K562 (cell line): ENCODE data around the gene KPNA4. TPM values are rescaled to one million over a fixed set of nuclear protein-coding genes. Genes with fewer than 3 reads are reported as not detected.
"Not testable (repeated sequence)": the region's sequence is repeated elsewhere in the genome, so short reads cannot be mapped to it uniquely, and the experiment has no call there.

Source experiments
- ATAC-seq: fragments of 200-7000 bp; cut with Tn5 transposase; 3 replicates; pipeline ENCODE4 v1.9.1; 2020; ENCODE audit warnings: moderate library complexity
- BruUV-seq: library from RNA; stranded (reverse); fragments of 400-500 nt; replicated peaks from 2 replicates; lab custom pipeline; 2021; lab: Mats Ljungman, UMichigan
- CTCF ChIA-PET: fragments of 300-600 bp; formaldehyde crosslinking; extraction: SDS; loops from one replicate; lab custom pipeline; 2021; ENCODE audit warnings: low intra/inter-chr PET ratio; lab: Yijun Ruan, JAX
- POLR2A ChIA-PET: fragments of 300-600, 350-650 bp; sonication (Branson Sonifier 250); formaldehyde crosslinking; extraction: SDS; loops from one replicate; lab custom pipeline; 2021; ENCODE audit warnings: antibody characterized with exemption, inconsistent platforms; lab: Yijun Ruan, JAX
- DNase-seq, 4 experiments: peaks; one replicate each; pipeline versions ENCODE4 v3.0.0 to v3.0.0-alpha.2; 2011 to 2018; ENCODE audit warnings: low spot score in 3 of 4, mixed read lengths in 3 of 4; ENCODE audit errors: extremely low read depth in 1 of 4
- FAIRE-seq: peaks from 2 replicates; lab custom pipeline; 2011; peaks lifted over from hg19 to GRCh38; lab: Jason Lieb, UNC
- H2AFZ ChIP-seq: 2 replicates; pipeline ENCODE4 v1.6.0; 2011; ENCODE audit warnings: low read depth, low read length, control low read depth, inconsistent platforms
- H3K27ac ChIP-seq: fragments of 200-600 bp; 3 replicates; pipeline ENCODE4 v1.8.0; 2011; ENCODE audit warnings: low read depth, mild to moderate bottlenecking, control low read depth, inconsistent platforms, low read length, moderate library complexity, mixed read lengths; ENCODE audit errors: extremely low read depth
- H3K27me3 ChIP-seq, 2 experiments: fragments of 300-600 bp in 1 of 2; 2 replicates in 1 of 2; 3 replicates in 1 of 2; pipeline versions ENCODE4 v1.6.0 to v1.8.0; 2011; ENCODE audit warnings: inconsistent platforms in 2 of 2, low read length in 2 of 2, mild to moderate bottlenecking in 1 of 2, mixed read lengths in 1 of 2, moderate library complexity in 1 of 2; ENCODE audit not compliant: control insufficient read depth in 2 of 2, insufficient read depth in 2 of 2
- H3K36me3 ChIP-seq: fragments of 300-600 bp; 3 replicates; pipeline ENCODE4 v1.8.0; 2011; ENCODE audit warnings: mild to moderate bottlenecking, low read length, inconsistent platforms; ENCODE audit not compliant: control insufficient read depth, insufficient read depth
- H3K4me1 ChIP-seq, 2 experiments: fragments of 200-600 bp in 1 of 2; replicated peaks in 1 of 2; 2 replicates in 1 of 2; 3 replicates in 1 of 2; pipeline versions ENCODE4 v1.5.1 to v1.8.0; 2011; ENCODE audit warnings: inconsistent platforms in 2 of 2, low read length in 2 of 2, mild to moderate bottlenecking in 1 of 2, mixed read lengths in 1 of 2, moderate library complexity in 1 of 2; ENCODE audit not compliant: control insufficient read depth in 2 of 2, insufficient read depth in 2 of 2
- H3K4me2 ChIP-seq: 2 replicates; pipeline ENCODE4 v1.6.1; 2011; ENCODE audit warnings: low read length, control low read depth, inconsistent platforms, mixed read lengths; ENCODE audit not compliant: insufficient read depth
- H3K4me3 ChIP-seq: fragments of 200-600 bp; sonication (generic), shearing (Covaris generic); 2 replicates; pipeline ENCODE4 v1.5.1; 2016; ENCODE audit warnings: control low read depth, inconsistent platforms
- H3K79me2 ChIP-seq: fragments of 200-600 bp; 3 replicates; pipeline ENCODE4 v1.8.0; 2011; ENCODE audit warnings: low read length, inconsistent platforms; ENCODE audit not compliant: control insufficient read depth, insufficient read depth
- H3K9ac ChIP-seq, 2 experiments: 2 replicates each; pipeline versions ENCODE4 v1.6.0 to v1.6.1; 2011; ENCODE audit warnings: low read depth in 2 of 2, low read length in 2 of 2, control low read depth in 1 of 2, inconsistent platforms in 1 of 2, mild to moderate bottlenecking in 1 of 2, mixed read lengths in 1 of 2; ENCODE audit not compliant: insufficient read depth in 1 of 2
- H3K9me1 ChIP-seq: one replicate; pipeline ENCODE4 v1.6.0; 2011; ENCODE audit warnings: inconsistent platforms, mild to moderate bottlenecking, low read length, moderate library complexity; ENCODE audit not compliant: control insufficient read depth, insufficient read depth
- H3K9me3 ChIP-seq: replicated peaks from 2 replicates; pipeline ENCODE4 v1.5.1; 2011; ENCODE audit warnings: low read depth, low read length, inconsistent platforms; ENCODE audit not compliant: control insufficient read depth, insufficient read depth
- H4K20me1 ChIP-seq: replicated peaks from 2 replicates; pipeline ENCODE4 v1.6.1; 2011; ENCODE audit warnings: low read length, inconsistent platforms, mixed read lengths; ENCODE audit not compliant: control insufficient read depth, insufficient read depth
- ARID3A ChIP-seq: IDR thresholded peaks from 2 replicates; pipeline ENCODE4 v1.6.1; 2012; ENCODE audit warnings: low read depth, low read length, improper control_type of control experiment, borderline replicate concordance
- BRF2 ChIP-seq: IDR thresholded peaks from 3 replicates; pipeline ENCODE4 v1.6.1; 2011; ENCODE audit warnings: borderline replicate concordance, mild to moderate bottlenecking; ENCODE audit not compliant: insufficient read length, insufficient read depth
- MIER1 ChIP-seq: fragments of 450-650 bp; IDR thresholded peaks from 2 replicates; pipeline ENCODE4 v1.6.1; 2016; ENCODE audit warnings: antibody characterized with exemption, mild to moderate bottlenecking, low read depth
- WGBS: fragments of 100-300 bp; shearing (Covaris generic); methylation state at CpG from one replicate; pipeline ENCODE4 v1.1.6; 2016; ENCODE audit warnings: low coverage, mixed read lengths; ENCODE audit not compliant: insufficient coverage; ENCODE audit errors: missing lambda C conversion rate; 5-methylcytosine and 5-hydroxymethylcytosine counted together
- in situ Hi-C: fragments of 300-500 bp; cut with MboI; formaldehyde crosslinking; loops from 4 replicates; pipeline ENCODE4 v1.15.0; 2018; ENCODE audit warnings: inconsistent platforms, mixed read lengths
- intact Hi-C: fragments of 100-400 bp; cut with micrococcal nuclease; formaldehyde crosslinking; loops from 2 replicates; pipeline ENCODE4 v1.14.2; 2022
- polyA plus RNA-seq, 8 experiments: library from polyadenylated mRNA; depleted of rRNA in 4 of 8; stranded (reverse) in 5 of 8; unstranded in 3 of 8; fragments of >200 nt; fragmentation: Nextera tagmentation in 2 of 8; fragmentation: Illumina TruSeq in 1 of 8; extraction: Ambion mirVana in 2 of 8; extraction: Trizol in 1 of 8; gene quantifications; 2 replicates each; pipeline versions ENCODE4 v1.2.1 to v1.2.3, GENCODE V29; 2011 to 2014; ENCODE audit warnings: inconsistent platforms in 1 of 8, missing spikeins in 1 of 8
- total RNA-seq, 7 experiments: library from RNA; depleted of rRNA in 6 of 7; stranded (reverse); fragments of >200 nt in 6 of 7; fragmentation: Illumina TruSeq in 2 of 7; extraction: Trizol in 2 of 7; gene quantifications; 2 replicates each; pipeline versions ENCODE4 v1.2.1 to v1.2.3, GENCODE V29; 2011 to 2021; ENCODE audit warnings: low replicate concordance in 1 of 7

Gene KPNA4
- total and polyA plus RNA-seq, 9 of the 15 experiments (the other 6 are each of a cell fraction or from before 2014, with no cell fraction given) = 13.9 to 66.6 (median 34.5) TPM

DNA sequence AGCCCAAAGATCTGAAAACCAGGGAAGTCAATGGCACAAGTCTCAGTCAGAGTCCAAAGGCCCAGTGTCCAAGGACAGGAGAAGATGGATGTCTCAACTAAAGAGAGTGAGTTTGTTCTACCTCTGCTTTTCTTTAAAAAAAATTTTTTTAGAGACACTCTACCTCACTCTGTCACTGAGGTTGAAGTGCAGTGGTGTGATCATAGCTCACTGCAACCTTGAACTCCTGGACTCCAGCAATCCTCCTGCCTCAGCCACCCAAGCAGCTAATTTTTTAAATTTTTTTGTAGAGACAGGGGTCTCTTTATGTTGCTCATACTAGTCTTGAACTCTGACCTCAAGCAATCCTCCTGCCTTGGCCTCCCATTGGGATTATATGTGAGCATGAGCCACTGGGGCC is 39.9 kb upstream of the KPNA4 start (continued):
- TF ChIP-seq BRF2 = no peak
- no peak for TF ChIP-seq ARID3A
- no peak for TF ChIP-seq MIER1

DNA sequence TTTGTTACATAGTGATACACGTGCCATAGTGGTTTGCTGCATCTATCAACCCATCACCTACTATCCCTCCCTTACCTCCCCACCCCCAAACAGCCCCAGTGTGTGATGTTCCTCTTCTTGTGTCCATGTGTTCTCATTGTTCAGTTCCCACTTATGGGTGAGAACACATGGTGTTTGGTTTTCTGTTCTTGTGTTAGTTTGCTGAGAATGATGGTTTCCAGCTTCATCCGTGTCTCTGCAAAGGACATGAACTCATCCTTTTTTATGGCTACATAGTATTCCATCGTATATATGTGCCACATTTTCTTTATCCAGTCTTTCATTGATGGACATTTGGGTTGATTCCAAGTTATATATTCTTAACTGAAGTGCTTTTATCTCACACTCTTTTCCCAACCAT is 38.5 kb upstream of the KPNA4 start:
- intact Hi-C loops, BruUV-seq, ATAC-seq, H3K4me3 ChIP-seq, H3K27me3 ChIP-seq, H3K9ac ChIP-seq, H3K4me2 ChIP-seq, H3K9me3 ChIP-seq, CTCF ChIA-PET, H2AFZ ChIP-seq, H3K9me1 ChIP-seq, H4K20me1 ChIP-seq, FAIRE-seq, DNase-seq, H3K4me1 ChIP-seq, in situ Hi-C loops, H3K79me2 ChIP-seq, H3K36me3 ChIP-seq, H3K27ac ChIP-seq, POLR2A ChIA-PET: not testable (repeated sequence)
- 0% methylated on average over 3 of the region's 3 CpGs for WGBS
